ENCODE data around the gene PSMB2.

The PSMB2 gene

GRCh38 chr1:35644204-35644603 lies 2.9 kb upstream of the PSMB2 start:
- Histone ChIP-seq H3K4me3 (ENCODE audit: extremely low read depth, insufficient read depth, low read length, poor library complexity, severe bottlenecking) (no peak overlapping the region), H3K36me3 (ENCODE audit: control insufficient read depth, insufficient read depth, low read length) (no peaks in the 10 kb centered on the region), H3K9me3 (ENCODE audit: control insufficient read depth, low read length) (no peaks in the 10 kb centered on the region), H3K4me1 (ENCODE audit: control insufficient read depth, insufficient read depth, low read length, poor library complexity, severe bottlenecking) (peaks cover 3% of the 10 kb centered on the region), H3K27ac (ENCODE audit: low read depth, low read length, severe bottlenecking) (no peak overlapping the region)
- 20% methylated on average over 1 of the region's 2 CpGs; no CpG with 5 or more reads in 1 of the 2 experiments for WGBS, 2 experiments (ENCODE audit: insufficient coverage in 2 of 2)

GRCh38 chr1:35642471-35642955 lies 1.2 kb upstream of the PSMB2 start:
- no peaks in the 10 kb centered on the region for H3K9me3 ChIP-seq (ENCODE audit: control insufficient read depth, low read length)
- H3K27ac ChIP-seq (ENCODE audit: low read depth, low read length, severe bottlenecking), result no peak overlapping the region
- WGBS, 2 experiments (ENCODE audit: insufficient coverage in 2 of 2), result 73 to 87% methylated on average over 7 to 10 of the region's 14 CpGs
- peaks cover 5% of the 10 kb centered on the region for H3K4me1 ChIP-seq (ENCODE audit: control insufficient read depth, insufficient read depth, low read length, poor library complexity, severe bottlenecking)
- H3K4me3 ChIP-seq (ENCODE audit: extremely low read depth, insufficient read depth, low read length, poor library complexity, severe bottlenecking), result no peak overlapping the region
- H3K36me3 ChIP-seq (ENCODE audit: control insufficient read depth, insufficient read depth, low read length), result no peaks in the 10 kb centered on the region

- H3K4me3 ChIP-seq (ENCODE audit: extremely low read depth, insufficient read depth, low read length, poor library complexity, severe bottlenecking), result peak overlapping the region; percentile 89
- 41 to 47% methylated on average over 14 to 18 of the region's 29 CpGs for WGBS, 2 experiments (ENCODE audit: insufficient coverage in 2 of 2)
- no peaks in the 10 kb centered on the region for H3K9me3 ChIP-seq (ENCODE audit: control insufficient read depth, low read length)
- H3K36me3 ChIP-seq (ENCODE audit: control insufficient read depth, insufficient read depth, low read length), result peaks cover 8% of the 10 kb centered on the region
- H3K27ac ChIP-seq (ENCODE audit: low read depth, low read length, severe bottlenecking), result peak overlapping the region; percentile 69
- H3K4me1 ChIP-seq (ENCODE audit: control insufficient read depth, insufficient read depth, low read length, poor library complexity, severe bottlenecking), result peaks cover 7% of the 10 kb centered on the region
Observed at GRCh38 chr1:35640380-35641232, 720 bp downstream of the PSMB2 start.

- peaks cover 13% of the 10 kb centered on the region for H3K4me1 ChIP-seq (ENCODE audit: control insufficient read depth, insufficient read depth, low read length, poor library complexity, severe bottlenecking)
- no peak overlapping the region for H3K4me3 ChIP-seq (ENCODE audit: extremely low read depth, insufficient read depth, low read length, poor library complexity, severe bottlenecking)
- H3K36me3 ChIP-seq (ENCODE audit: control insufficient read depth, insufficient read depth, low read length), result peaks cover 37% of the 10 kb centered on the region
- H3K27ac ChIP-seq (ENCODE audit: low read depth, low read length, severe bottlenecking), result no peak overlapping the region
- 80% methylated on average over 1 of the region's 1 CpG for WGBS, 2 experiments (ENCODE audit: insufficient coverage in 2 of 2)
- H3K9me3 ChIP-seq (ENCODE audit: control insufficient read depth, low read length), result no peaks in the 10 kb centered on the region
Observed at GRCh38 chr1:35637401-35637809, 3.9 kb downstream of the PSMB2 start.

- no peaks in the 10 kb centered on the region for H3K9me3 ChIP-seq (ENCODE audit: control insufficient read depth, low read length)
- H3K27ac ChIP-seq (ENCODE audit: low read depth, low read length, severe bottlenecking), result no peak overlapping the region
- no peak overlapping the region for H3K4me3 ChIP-seq (ENCODE audit: extremely low read depth, insufficient read depth, low read length, poor library complexity, severe bottlenecking)
- peaks cover 10% of the 10 kb centered on the region for H3K4me1 ChIP-seq (ENCODE audit: control insufficient read depth, insufficient read depth, low read length, poor library complexity, severe bottlenecking)
- peaks cover 75% of the 10 kb centered on the region for H3K36me3 ChIP-seq (ENCODE audit: control insufficient read depth, insufficient read depth, low read length)
Observed at GRCh38 chr1:35633547-35633946, 7.8 kb downstream of the PSMB2 start.

GRCh38 chr1:35631396-35631795 lies 9.9 kb downstream of the PSMB2 start:
- no peaks in the 10 kb centered on the region for H3K9me3 ChIP-seq (ENCODE audit: control insufficient read depth, low read length)
- 91 to 100% methylated on average over 1 to 2 of the region's 3 CpGs for WGBS, 2 experiments (ENCODE audit: insufficient coverage in 2 of 2)
- no peak overlapping the region for H3K27ac ChIP-seq (ENCODE audit: low read depth, low read length, severe bottlenecking)
- H3K4me3 ChIP-seq (ENCODE audit: extremely low read depth, insufficient read depth, low read length, poor library complexity, severe bottlenecking), result no peak overlapping the region
- H3K4me1 ChIP-seq (ENCODE audit: control insufficient read depth, insufficient read depth, low read length, poor library complexity, severe bottlenecking), result peaks cover 6% of the 10 kb centered on the region
- H3K36me3 ChIP-seq (ENCODE audit: control insufficient read depth, insufficient read depth, low read length), result peaks cover 89% of the 10 kb centered on the region

- H3K9me3 ChIP-seq (ENCODE audit: control insufficient read depth, low read length), result no peaks in the 10 kb centered on the region
- H3K4me1 ChIP-seq (ENCODE audit: control insufficient read depth, insufficient read depth, low read length, poor library complexity, severe bottlenecking), result peaks cover 6% of the 10 kb centered on the region
- H3K27ac ChIP-seq (ENCODE audit: low read depth, low read length, severe bottlenecking), result no peak overlapping the region
- H3K4me3 ChIP-seq (ENCODE audit: extremely low read depth, insufficient read depth, low read length, poor library complexity, severe bottlenecking), result no peak overlapping the region
- WGBS, 2 experiments (ENCODE audit: insufficient coverage in 2 of 2), result 92% methylated on average over 2 of the region's 2 CpGs; no CpG with 5 or more reads in 1 of the 2 experiments
- peaks cover 85% of the 10 kb centered on the region for H3K36me3 ChIP-seq (ENCODE audit: control insufficient read depth, insufficient read depth, low read length)
Observed at GRCh38 chr1:35629051-35629450, 12.3 kb downstream of the PSMB2 start.

GRCh38 chr1:35623832-35624231 lies 17.5 kb downstream of the PSMB2 start:
- H3K27ac ChIP-seq (ENCODE audit: low read depth, low read length, severe bottlenecking), result no peak overlapping the region
- H3K4me3 ChIP-seq (ENCODE audit: extremely low read depth, insufficient read depth, low read length, poor library complexity, severe bottlenecking), result no peak overlapping the region
- H3K4me1 ChIP-seq (ENCODE audit: control insufficient read depth, insufficient read depth, low read length, poor library complexity, severe bottlenecking), result no peaks in the 10 kb centered on the region
- H3K36me3 ChIP-seq (ENCODE audit: control insufficient read depth, insufficient read depth, low read length), result peaks cover 75% of the 10 kb centered on the region
- H3K9me3 ChIP-seq (ENCODE audit: control insufficient read depth, low read length), result no peaks in the 10 kb centered on the region

GRCh38 chr1:35622510-35623178 lies 18.7 kb downstream of the PSMB2 start:
- Histone ChIP-seq H3K36me3 (ENCODE audit: control insufficient read depth, insufficient read depth, low read length) (peaks cover 78% of the 10 kb centered on the region), H3K27ac (ENCODE audit: low read depth, low read length, severe bottlenecking) (no peak overlapping the region), H3K4me3 (ENCODE audit: extremely low read depth, insufficient read depth, low read length, poor library complexity, severe bottlenecking) (no peak overlapping the region), H3K9me3 (ENCODE audit: control insufficient read depth, low read length) (no peaks in the 10 kb centered on the region), H3K4me1 (ENCODE audit: control insufficient read depth, insufficient read depth, low read length, poor library complexity, severe bottlenecking) (no peaks in the 10 kb centered on the region)
- WGBS, 2 experiments (ENCODE audit: insufficient coverage in 2 of 2), result 87 to 100% methylated on average over 1 to 3 of the region's 4 CpGs

- no peak overlapping the region for H3K27ac ChIP-seq (ENCODE audit: low read depth, low read length, severe bottlenecking)
- H3K36me3 ChIP-seq (ENCODE audit: control insufficient read depth, insufficient read depth, low read length), result peaks cover 85% of the 10 kb centered on the region
- H3K9me3 ChIP-seq (ENCODE audit: control insufficient read depth, low read length), result no peaks in the 10 kb centered on the region
- 97 to 100% methylated on average over 2 to 4 of the region's 6 CpGs for WGBS, 2 experiments (ENCODE audit: insufficient coverage in 2 of 2)
- H3K4me3 ChIP-seq (ENCODE audit: extremely low read depth, insufficient read depth, low read length, poor library complexity, severe bottlenecking), result no peak overlapping the region
- no peaks in the 10 kb centered on the region for H3K4me1 ChIP-seq (ENCODE audit: control insufficient read depth, insufficient read depth, low read length, poor library complexity, severe bottlenecking)
Observed at GRCh38 chr1:35619237-35620121, 21.8 kb downstream of the PSMB2 start.
